ENCODE measurements around the gene SLC39A9.

Gene SLC39A9

DNA sequence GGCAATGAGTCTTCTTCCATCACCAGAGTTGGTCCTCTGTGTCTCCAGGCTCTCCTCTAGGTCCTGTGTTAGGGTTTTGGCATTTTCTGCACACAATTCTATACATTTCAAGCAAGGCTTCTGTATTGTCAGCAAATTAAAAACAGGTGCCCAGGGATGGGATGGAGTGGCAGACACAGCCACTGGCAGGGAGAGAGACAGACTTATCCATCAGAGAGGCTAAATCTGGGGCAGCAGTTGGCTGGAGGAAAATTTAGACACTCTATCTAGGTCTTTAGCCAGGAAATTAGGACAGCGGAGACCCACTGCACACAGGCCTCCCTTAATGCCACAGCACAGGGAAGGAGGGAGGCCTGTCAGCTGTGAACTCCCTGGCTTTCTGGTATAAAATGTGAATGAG is 106.3 kb downstream of the SLC39A9 start:
- DNase-seq (ENCODE audit: low spot score), result no peak

GRCh38 chr14:69505338-69506240 is 107.1 kb downstream of the SLC39A9 start:
- DNase-seq (ENCODE audit: low spot score), result no peak

- DNase-seq (ENCODE audit: low spot score), result no peak
These were observed 107.7 kb downstream of the SLC39A9 start for GRCh38 chr14:69506241-69506595.
